Hepatocyte (in vitro differentiated cells): Measurements from ENCODE around the gene NUBPL. TPM values are rescaled to one million over a fixed set of nuclear protein-coding genes. Genes with fewer than 3 reads are reported as not detected.
"Not testable (repeated sequence)": the region's sequence is repeated elsewhere in the genome, so short reads cannot be mapped to it uniquely, and the experiment has no call there.

Source experiments
- DNase-seq: peaks from one replicate; pipeline ENCODE4 v3.0.0-alpha.2; 2016; ENCODE audit warnings: low spot score
- H2AFZ ChIP-seq: fragments of 200-600 bp; sonication (generic); 2 replicates; pipeline ENCODE4 v1.6.0; 2016; ENCODE audit warnings: antibody characterized with exemption, mild to moderate bottlenecking
- H3K27ac ChIP-seq: fragments of 200-600 bp; sonication (generic); 2 replicates; pipeline ENCODE4 v1.5.1; 2016; ENCODE audit warnings: mild to moderate bottlenecking
- H3K27me3 ChIP-seq: fragments of 200-600 bp; sonication (generic); 2 replicates; pipeline ENCODE4 v1.6.1; 2016
- H3K36me3 ChIP-seq: fragments of 200-600 bp; sonication (generic); replicated peaks from 2 replicates; pipeline ENCODE4 v1.5.1; 2016; ENCODE audit warnings: low read depth; ENCODE audit not compliant: insufficient read depth
- H3K4me1 ChIP-seq: fragments of 200-600 bp; sonication (generic); 2 replicates; pipeline ENCODE4 v1.5.1; 2016; ENCODE audit warnings: mild to moderate bottlenecking, moderate library complexity; ENCODE audit not compliant: insufficient read depth
- H3K4me2 ChIP-seq: fragments of 200-600 bp; sonication (generic); 2 replicates; pipeline ENCODE4 v1.6.0; 2016
- H3K4me3 ChIP-seq: fragments of 200-600 bp; sonication (generic); 2 replicates; pipeline ENCODE4 v1.5.1; 2016; ENCODE audit warnings: mild to moderate bottlenecking
- H3K79me2 ChIP-seq: fragments of 200-600 bp; sonication (generic); 2 replicates; pipeline ENCODE4 v1.6.0; 2017; ENCODE audit warnings: mild to moderate bottlenecking
- H3K9me2 ChIP-seq: fragments of 200-600 bp; sonication (generic); replicated peaks from 2 replicates; pipeline ENCODE4 v1.6.0; 2017; ENCODE audit warnings: mild to moderate bottlenecking; ENCODE audit not compliant: insufficient read depth
- H3K9me3 ChIP-seq: fragments of 200-600 bp; sonication (generic); 2 replicates; pipeline ENCODE4 v1.5.1; 2016; ENCODE audit warnings: low read depth, mild to moderate bottlenecking
- H4K20me1 ChIP-seq: fragments of 200-600 bp; sonication (generic); 2 replicates; pipeline ENCODE4 v1.6.0; 2016; ENCODE audit warnings: mild to moderate bottlenecking; ENCODE audit not compliant: insufficient read depth, poor library complexity, severe bottlenecking
- EZH2 ChIP-seq: fragments of 200-600 bp; sonication (generic); IDR thresholded peaks from 2 replicates; pipeline ENCODE4 v1.6.1; 2016; ENCODE audit warnings: antibody characterized with exemption, mild to moderate bottlenecking, borderline replicate concordance
- EZH2phosphoT487 ChIP-seq: fragments of 200-600 bp; sonication (generic); IDR thresholded peaks from one replicate; pipeline ENCODE4 v1.6.1; 2018; ENCODE audit warnings: antibody characterized with exemption, mild to moderate bottlenecking, low read depth, moderate library complexity; ENCODE audit not compliant: unreplicated experiment, severe bottlenecking
- WGBS: methylation state at CpG from one replicate; pipeline ENCODE4 v1.1.6; 2016; ENCODE audit warnings: low lambda C conversion rate; ENCODE audit errors: missing lambda C conversion rate; 5-methylcytosine and 5-hydroxymethylcytosine counted together
- polyA plus RNA-seq: library from polyadenylated mRNA; unstranded; fragments of >200 nt; fragmentation: Nextera tagmentation; extraction: Ambion mirVana; gene quantifications from 2 replicates; pipeline ENCODE4 v1.2.1, GENCODE V29; 2016
- total RNA-seq: library from RNA; depleted of rRNA; stranded (reverse); fragments of >200 nt; gene quantifications from 2 replicates; pipeline ENCODE4 v1.2.3, GENCODE V29; 2014
- TF ChIP-seq, protein P1 (sequence below): fragments of 200-600 bp; sonication (generic); IDR thresholded peaks from 2 replicates; pipeline ENCODE4 v1.5.1; 2016; ENCODE audit warnings: antibody characterized with exemption, mild to moderate bottlenecking; ENCODE audit not compliant: poor library complexity

Gene NUBPL
- total and polyA plus RNA-seq, 2 experiments from 2014 or later = 7.4 to 14.8 TPM

GRCh38 chr14:31622060-31622459 is 60.9 kb downstream of the NUBPL start:
- H4K20me1 ChIP-seq = no peaks in the 10 kb centered on the region
- TF ChIP-seq, protein P1, sequence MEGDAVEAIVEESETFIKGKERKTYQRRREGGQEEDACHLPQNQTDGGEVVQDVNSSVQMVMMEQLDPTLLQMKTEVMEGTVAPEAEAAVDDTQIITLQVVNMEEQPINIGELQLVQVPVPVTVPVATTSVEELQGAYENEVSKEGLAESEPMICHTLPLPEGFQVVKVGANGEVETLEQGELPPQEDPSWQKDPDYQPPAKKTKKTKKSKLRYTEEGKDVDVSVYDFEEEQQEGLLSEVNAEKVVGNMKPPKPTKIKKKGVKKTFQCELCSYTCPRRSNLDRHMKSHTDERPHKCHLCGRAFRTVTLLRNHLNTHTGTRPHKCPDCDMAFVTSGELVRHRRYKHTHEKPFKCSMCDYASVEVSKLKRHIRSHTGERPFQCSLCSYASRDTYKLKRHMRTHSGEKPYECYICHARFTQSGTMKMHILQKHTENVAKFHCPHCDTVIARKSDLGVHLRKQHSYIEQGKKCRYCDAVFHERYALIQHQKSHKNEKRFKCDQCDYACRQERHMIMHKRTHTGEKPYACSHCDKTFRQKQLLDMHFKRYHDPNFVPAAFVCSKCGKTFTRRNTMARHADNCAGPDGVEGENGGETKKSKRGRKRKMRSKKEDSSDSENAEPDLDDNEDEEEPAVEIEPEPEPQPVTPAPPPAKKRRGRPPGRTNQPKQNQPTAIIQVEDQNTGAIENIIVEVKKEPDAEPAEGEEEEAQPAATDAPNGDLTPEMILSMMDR = no peak
- TF ChIP-seq EZH2 = no peak
- no peak for TF ChIP-seq EZH2phosphoT487
- no peak for DNase-seq
- H3K79me2 ChIP-seq = no peaks in the 10 kb centered on the region
- no peak overlapping the region for H3K27ac ChIP-seq
- WGBS = 93% methylated on average over 5 of the region's 5 CpGs
- H3K9me3 ChIP-seq = no peaks in the 10 kb centered on the region
- no peak overlapping the region for H3K4me3 ChIP-seq
- no peak overlapping the region for H3K4me2 ChIP-seq
- H3K4me1 ChIP-seq = no peaks in the 10 kb centered on the region
- no peaks in the 10 kb centered on the region for H3K27me3 ChIP-seq
- H3K9me2 ChIP-seq = no peaks in the 10 kb centered on the region
- no peaks in the 10 kb centered on the region for H3K36me3 ChIP-seq
- no peak overlapping the region for H2AFZ ChIP-seq

DNA sequence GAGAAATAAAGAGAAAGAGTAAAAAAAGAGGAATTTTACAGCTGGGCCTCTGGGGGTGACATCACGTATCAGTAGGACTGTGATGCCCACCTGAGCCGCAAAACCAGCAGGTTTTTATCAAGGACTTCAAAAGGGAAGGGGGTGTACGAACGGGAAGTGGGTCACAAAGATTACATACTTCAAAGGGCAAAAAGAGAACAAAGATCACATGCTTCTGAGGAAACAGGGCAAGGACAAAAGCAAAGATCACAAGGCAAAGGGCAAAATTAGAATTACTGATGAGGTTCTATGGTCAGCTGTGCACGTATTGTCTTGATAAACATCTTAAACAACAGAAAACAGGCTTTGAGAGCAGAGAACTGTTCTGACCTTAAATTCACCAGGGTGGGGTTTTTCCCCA is 91.7 kb downstream of the NUBPL start:
- not testable (repeated sequence) for H3K27me3 ChIP-seq
- over 99% methylated on average over 5 of the region's 5 CpGs for WGBS

GRCh38 chr14:31657917-31658316 is 96.7 kb downstream of the NUBPL start:
- TF ChIP-seq EZH2 = no peak
- Histone ChIP-seq H2AFZ (no peak overlapping the region), H3K4me1 (no peaks in the 10 kb centered on the region), H3K27me3 (no peaks in the 10 kb centered on the region), H3K79me2 (no peaks in the 10 kb centered on the region), H3K4me2 (no peak overlapping the region), H3K36me3 (no peaks in the 10 kb centered on the region), H4K20me1 (no peaks in the 10 kb centered on the region), H3K9me2 (no peaks in the 10 kb centered on the region), H3K4me3 (no peak overlapping the region), H3K27ac (no peak overlapping the region), H3K9me3 (no peaks in the 10 kb centered on the region)
- DNase-seq = no peak

More for the DNA sequence above, 91.7 kb downstream of the NUBPL start:
- not testable (repeated sequence) for H3K79me2 ChIP-seq, H3K4me2 ChIP-seq, H3K27ac ChIP-seq, DNase-seq, H4K20me1 ChIP-seq, H3K4me1 ChIP-seq, H3K4me3 ChIP-seq, H3K36me3 ChIP-seq, H3K9me3 ChIP-seq, H3K9me2 ChIP-seq, H2AFZ ChIP-seq

DNA sequence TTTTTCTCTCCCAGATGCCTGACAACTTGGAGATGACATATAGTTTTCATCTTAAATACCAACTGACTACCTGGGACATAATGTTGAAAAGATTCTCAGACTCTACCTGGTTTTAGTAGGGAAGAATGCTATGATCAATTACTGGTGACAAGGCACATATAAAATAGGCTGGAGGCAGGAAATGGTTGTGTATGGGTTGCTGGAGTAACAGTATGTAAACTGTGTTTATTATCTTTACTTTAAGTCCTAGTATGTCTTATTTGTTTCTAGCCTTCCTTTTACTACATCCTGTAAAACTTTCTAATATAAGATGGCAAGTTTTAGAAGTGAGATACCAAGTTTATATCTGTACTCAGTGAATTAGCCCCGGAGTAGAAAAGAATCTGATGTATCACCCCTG is 98.1 kb downstream of the NUBPL start:
- Histone ChIP-seq H3K4me3 (no peak overlapping the region), H2AFZ (no peak overlapping the region), H3K36me3 (no peaks in the 10 kb centered on the region), H3K27me3 (no peaks in the 10 kb centered on the region), H3K4me2 (no peak overlapping the region), H3K79me2 (no peaks in the 10 kb centered on the region), H3K9me3 (no peaks in the 10 kb centered on the region), H4K20me1 (no peaks in the 10 kb centered on the region), H3K9me2 (no peaks in the 10 kb centered on the region), H3K4me1 (no peaks in the 10 kb centered on the region), H3K27ac (no peak overlapping the region)
- 47% methylated on average over 1 of the region's 1 CpG for WGBS
- no peak for TF ChIP-seq EZH2
- TF ChIP-seq, protein P1 = no peak
- TF ChIP-seq EZH2phosphoT487 = no peak
- no peak for DNase-seq

GRCh38 chr14:31660191-31660590 is 99.0 kb downstream of the NUBPL start:
- H3K9me2 ChIP-seq = no peaks in the 10 kb centered on the region
- H3K36me3 ChIP-seq = no peaks in the 10 kb centered on the region
- no peak overlapping the region for H2AFZ ChIP-seq
- H3K9me3 ChIP-seq = no peaks in the 10 kb centered on the region
- no peak overlapping the region for H3K27ac ChIP-seq
- H3K4me3 ChIP-seq = no peak overlapping the region
- H3K27me3 ChIP-seq = no peaks in the 10 kb centered on the region
- no peak overlapping the region for H3K4me2 ChIP-seq
- H3K79me2 ChIP-seq = no peaks in the 10 kb centered on the region
- WGBS = 86% methylated on average over 3 of the region's 3 CpGs
- H3K4me1 ChIP-seq = no peaks in the 10 kb centered on the region
- no peak for DNase-seq
- H4K20me1 ChIP-seq = no peaks in the 10 kb centered on the region
- TF ChIP-seq EZH2phosphoT487 (no peak), EZH2 (no peak)
- TF ChIP-seq, protein P1 = no peak
